ENCODE results near the gene WBP2NL.

Gene WBP2NL

DNA sequence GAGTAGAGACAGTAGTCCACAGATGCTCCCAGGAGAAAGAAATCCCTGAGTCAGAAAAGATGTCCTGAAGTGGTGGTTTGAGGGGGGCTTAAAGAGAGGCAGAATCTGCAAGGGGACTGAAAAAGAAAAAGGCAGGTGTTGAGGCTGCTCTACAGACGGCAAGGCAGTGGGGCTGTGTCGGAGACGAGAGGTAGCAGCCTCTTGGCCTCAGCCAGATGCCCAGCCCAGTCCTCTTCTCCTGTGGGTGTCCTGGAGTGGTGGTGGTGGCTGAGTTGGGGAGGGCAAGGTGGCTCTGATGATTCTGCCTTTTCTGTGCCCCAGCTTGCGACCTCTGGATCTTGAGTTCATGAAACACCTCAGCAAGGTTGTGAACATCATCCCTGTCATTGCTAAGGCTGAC, 9.3 kb upstream of the WBP2NL start:
- Histone ChIP-seq H3K27me3 (ENCODE audit: insufficient read depth, low read length) (no peaks in the 10 kb centered on the region), H2AFZ (ENCODE audit: low read depth, low read length) (no peak overlapping the region), H3K4me3 (ENCODE audit: low read length) (no peak overlapping the region), H3K36me3 (ENCODE audit: insufficient read depth, low read length) (peaks cover 76% of the 10 kb centered on the region), H3K9me3 (ENCODE audit: low read length) (no peaks in the 10 kb centered on the region), H3K4me1 (ENCODE audit: insufficient read depth, low read length) (no peaks in the 10 kb centered on the region)

DNA sequence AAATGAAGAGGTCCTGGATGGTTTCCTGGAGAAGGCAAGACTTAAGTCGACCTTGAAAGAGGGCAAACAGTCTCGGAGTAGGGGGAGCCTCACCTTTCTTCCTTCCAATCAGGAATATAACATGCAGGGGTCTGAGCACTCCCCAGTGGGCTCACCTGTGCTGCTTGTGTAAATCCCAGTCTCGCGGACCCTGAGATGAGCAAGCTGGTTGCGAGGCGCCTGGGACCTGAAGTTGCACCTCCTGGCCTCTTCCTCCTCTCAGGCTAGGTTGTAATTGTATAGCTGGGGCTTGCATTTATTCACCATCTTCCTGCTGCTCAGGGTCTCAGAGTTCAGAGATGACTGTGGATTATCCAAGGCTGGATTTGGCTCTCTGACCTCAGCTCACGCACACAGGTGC, 7.5 kb upstream of the WBP2NL start:
- no peaks in the 10 kb centered on the region for H3K27me3 ChIP-seq (ENCODE audit: insufficient read depth, low read length)
- H3K9me3 ChIP-seq (ENCODE audit: low read length) = no peaks in the 10 kb centered on the region
- peaks cover 84% of the 10 kb centered on the region for H3K36me3 ChIP-seq (ENCODE audit: insufficient read depth, low read length)
- no peaks in the 10 kb centered on the region for H3K4me1 ChIP-seq (ENCODE audit: insufficient read depth, low read length)
- no peak overlapping the region for H3K4me3 ChIP-seq (ENCODE audit: low read length)
- H2AFZ ChIP-seq (ENCODE audit: low read depth, low read length) = no peak overlapping the region

DNA sequence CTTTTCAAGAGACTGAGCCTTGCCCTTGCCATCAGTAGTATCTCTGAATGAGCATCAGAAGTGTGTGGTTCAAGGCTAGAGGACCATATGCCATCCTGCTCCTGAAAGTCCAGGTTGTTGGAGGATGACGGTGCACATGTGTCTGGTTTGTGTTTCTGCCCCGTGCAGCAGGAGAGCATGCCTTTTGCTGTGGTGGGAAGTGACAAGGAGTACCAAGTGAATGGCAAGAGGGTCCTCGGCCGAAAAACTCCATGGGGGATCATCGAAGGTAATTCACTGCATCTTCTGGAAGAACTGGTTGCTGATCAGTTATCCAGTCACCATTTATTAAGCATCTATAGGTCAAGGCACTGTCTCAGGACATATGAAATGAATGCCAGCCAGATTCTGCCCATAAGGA, 6.1 kb upstream of the WBP2NL start:
- Histone ChIP-seq H3K27me3 (ENCODE audit: insufficient read depth, low read length) (no peaks in the 10 kb centered on the region), H3K9me3 (ENCODE audit: low read length) (no peaks in the 10 kb centered on the region), H3K36me3 (ENCODE audit: insufficient read depth, low read length) (peaks cover 91% of the 10 kb centered on the region), H3K4me3 (ENCODE audit: low read length) (no peak overlapping the region), H2AFZ (ENCODE audit: low read depth, low read length) (no peak overlapping the region), H3K4me1 (ENCODE audit: insufficient read depth, low read length) (no peaks in the 10 kb centered on the region)

DNA sequence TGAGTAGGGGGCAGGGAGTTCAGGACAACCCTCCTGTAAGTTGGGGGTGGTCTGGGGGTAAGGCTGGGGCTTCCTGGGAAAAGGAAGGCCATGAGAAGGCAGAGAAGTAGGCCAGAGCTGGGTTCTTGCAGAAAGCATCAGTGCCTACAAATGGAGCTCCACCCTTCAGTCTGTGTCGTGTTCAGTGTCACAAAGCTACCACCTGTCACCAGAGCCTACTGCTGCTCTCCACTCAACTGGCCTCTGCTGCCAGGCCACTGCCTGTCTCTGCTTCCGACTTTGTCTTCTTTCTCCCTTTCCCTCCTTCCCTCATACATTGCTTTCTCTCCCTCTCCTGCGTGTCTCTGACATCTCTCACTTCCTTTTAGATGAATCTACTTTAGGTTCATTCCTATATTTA, 3.4 kb upstream of the WBP2NL start:
- no peak overlapping the region for H3K4me3 ChIP-seq (ENCODE audit: low read length)
- H3K9me3 ChIP-seq (ENCODE audit: low read length) = no peaks in the 10 kb centered on the region
- peaks cover 67% of the 10 kb centered on the region for H3K36me3 ChIP-seq (ENCODE audit: insufficient read depth, low read length)
- no peaks in the 10 kb centered on the region for H3K27me3 ChIP-seq (ENCODE audit: insufficient read depth, low read length)
- H2AFZ ChIP-seq (ENCODE audit: low read depth, low read length) = no peak overlapping the region
- no peaks in the 10 kb centered on the region for H3K4me1 ChIP-seq (ENCODE audit: insufficient read depth, low read length)

DNA sequence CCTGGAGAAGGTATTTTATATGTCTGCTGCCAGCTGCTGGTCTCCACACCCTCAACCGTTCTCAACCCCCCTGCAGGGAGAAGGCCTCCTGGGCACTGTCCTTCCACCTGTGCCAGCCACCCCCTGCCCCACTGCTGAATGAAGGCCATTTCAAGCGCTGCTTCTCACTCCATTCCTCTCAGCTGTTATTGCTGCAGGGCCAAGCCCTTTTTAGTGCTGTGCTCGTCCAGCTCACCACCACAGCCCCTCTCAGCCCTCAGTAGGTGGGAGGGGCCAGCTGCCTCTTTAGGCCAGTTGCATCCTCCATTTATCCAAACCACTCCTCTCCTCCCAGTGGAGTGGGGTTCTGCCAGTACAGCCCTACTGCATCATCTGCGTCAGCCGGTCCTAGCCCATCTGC, 1.8 kb upstream of the WBP2NL start:
- peaks cover 55% of the 10 kb centered on the region for H3K36me3 ChIP-seq (ENCODE audit: insufficient read depth, low read length)

DNA sequence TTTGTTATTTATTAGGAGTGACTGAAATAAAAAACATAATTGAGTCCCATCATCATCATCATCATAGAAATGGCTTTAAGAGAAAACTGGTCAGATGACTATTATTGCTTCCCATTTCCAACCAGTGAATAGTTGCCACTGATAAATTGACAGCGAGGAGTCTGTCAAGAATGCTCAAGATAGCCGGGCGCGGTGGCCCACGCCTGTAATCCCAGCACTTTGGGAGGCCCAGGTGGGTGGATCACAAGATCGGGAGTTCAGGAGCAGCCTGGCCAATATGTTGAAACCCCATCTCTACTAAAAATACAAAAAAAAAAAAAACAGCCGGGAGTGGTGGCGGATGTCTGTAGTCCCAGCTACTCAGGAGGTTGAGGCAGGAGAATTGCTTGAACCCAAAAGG, 1.9 kb downstream of the WBP2NL start:
- Histone ChIP-seq H3K4me1 (ENCODE audit: insufficient read depth, low read length) (peaks cover 9% of the 10 kb centered on the region), H3K27me3 (ENCODE audit: insufficient read depth, low read length) (no peaks in the 10 kb centered on the region)

More for the DNA sequence above, 1.8 kb upstream of the WBP2NL start:
- Histone ChIP-seq H2AFZ (ENCODE audit: low read depth, low read length) (no peak overlapping the region), H3K9me3 (ENCODE audit: low read length) (no peaks in the 10 kb centered on the region), H3K4me3 (ENCODE audit: low read length) (no peak overlapping the region), H3K4me1 (ENCODE audit: insufficient read depth, low read length) (peaks cover 9% of the 10 kb centered on the region), H3K27me3 (ENCODE audit: insufficient read depth, low read length) (no peaks in the 10 kb centered on the region)

DNA sequence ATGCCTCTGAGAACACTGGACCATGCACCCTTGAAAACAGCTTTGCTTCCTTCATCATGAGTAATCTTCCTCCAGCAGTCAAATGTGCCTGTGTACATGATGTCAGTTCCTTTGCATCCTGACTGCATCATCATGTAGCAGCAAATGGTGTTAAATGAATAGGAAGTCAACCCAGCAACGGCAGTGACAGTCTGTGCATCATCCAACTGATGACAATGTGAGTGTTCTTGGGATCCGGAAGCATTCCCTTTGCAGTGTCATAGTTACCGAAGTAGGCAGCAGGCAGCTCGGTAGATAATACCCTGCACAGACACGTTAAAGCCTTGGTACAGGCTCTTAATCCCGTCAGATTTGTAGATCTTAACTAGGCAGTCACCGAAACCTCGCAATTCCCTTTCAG, 2.5 kb downstream of the WBP2NL start:
- Histone ChIP-seq H2AFZ (ENCODE audit: low read depth, low read length) (no peak overlapping the region), H3K4me1 (ENCODE audit: insufficient read depth, low read length) (peaks cover 9% of the 10 kb centered on the region), H3K36me3 (ENCODE audit: insufficient read depth, low read length) (peaks cover 15% of the 10 kb centered on the region), H3K9me3 (ENCODE audit: low read length) (no peaks in the 10 kb centered on the region), H3K4me3 (ENCODE audit: low read length) (no peak overlapping the region), H3K27me3 (ENCODE audit: insufficient read depth, low read length) (no peaks in the 10 kb centered on the region)

More for the DNA sequence above, 1.9 kb downstream of the WBP2NL start:
- H3K9me3 ChIP-seq (ENCODE audit: low read length) = no peaks in the 10 kb centered on the region
- no peak overlapping the region for H3K4me3 ChIP-seq (ENCODE audit: low read length)
- no peak overlapping the region for H2AFZ ChIP-seq (ENCODE audit: low read depth, low read length)
- peaks cover 22% of the 10 kb centered on the region for H3K36me3 ChIP-seq (ENCODE audit: insufficient read depth, low read length)

DNA sequence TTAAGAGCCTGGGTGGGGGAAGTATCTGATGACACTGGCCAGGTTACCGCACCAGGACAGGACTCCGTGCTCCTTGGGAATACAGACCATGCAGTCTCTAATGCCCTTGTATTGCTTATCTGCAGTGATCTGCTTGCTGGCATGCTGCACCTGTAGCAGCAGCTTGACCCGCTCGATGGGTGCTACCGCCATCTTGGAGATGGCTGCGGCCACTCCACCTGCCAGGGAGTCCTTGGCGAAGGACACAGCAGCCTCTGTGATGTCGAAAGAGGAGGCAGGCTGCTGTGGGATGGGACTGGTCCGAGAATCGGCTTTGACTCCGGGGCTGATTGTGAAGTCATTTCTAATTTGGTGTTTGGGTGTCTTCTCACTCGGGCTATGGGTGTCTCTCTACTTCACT, 3.1 kb downstream of the WBP2NL start:
- H3K4me3 ChIP-seq (ENCODE audit: low read length) = no peak overlapping the region
- H3K4me1 ChIP-seq (ENCODE audit: insufficient read depth, low read length) = peaks cover 9% of the 10 kb centered on the region
- peaks cover 10% of the 10 kb centered on the region for H3K36me3 ChIP-seq (ENCODE audit: insufficient read depth, low read length)
- H3K9me3 ChIP-seq (ENCODE audit: low read length) = no peaks in the 10 kb centered on the region
- no peaks in the 10 kb centered on the region for H3K27me3 ChIP-seq (ENCODE audit: insufficient read depth, low read length)
- H2AFZ ChIP-seq (ENCODE audit: low read depth, low read length) = no peak overlapping the region

DNA sequence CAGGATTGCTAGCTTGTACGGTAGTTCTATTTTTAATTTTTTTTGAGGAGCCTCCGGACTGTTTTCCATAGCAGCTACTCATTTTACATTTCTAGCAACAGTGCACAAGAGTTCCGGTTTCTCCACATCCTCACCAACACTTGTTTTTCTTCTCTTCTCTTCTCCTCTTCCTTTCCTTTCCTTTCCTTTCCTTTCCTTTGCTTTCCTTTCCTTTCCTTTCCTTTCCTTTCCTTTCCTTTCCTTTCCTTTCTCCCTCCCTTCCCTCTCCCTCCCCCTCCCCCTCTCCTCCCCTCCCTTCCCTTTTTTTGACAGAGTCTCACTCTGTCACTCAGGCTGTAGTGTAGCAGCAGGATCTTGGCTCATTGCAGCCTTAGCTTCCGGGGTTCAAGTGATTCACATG, 9.3 kb downstream of the WBP2NL start:
- H3K27me3 ChIP-seq (ENCODE audit: insufficient read depth, low read length) = no peaks in the 10 kb centered on the region
- no peaks in the 10 kb centered on the region for H3K4me1 ChIP-seq (ENCODE audit: insufficient read depth, low read length)
- H3K4me3 ChIP-seq (ENCODE audit: low read length) = no peak overlapping the region
- no peak overlapping the region for H2AFZ ChIP-seq (ENCODE audit: low read depth, low read length)
- no peaks in the 10 kb centered on the region for H3K36me3 ChIP-seq (ENCODE audit: insufficient read depth, low read length)
- no peaks in the 10 kb centered on the region for H3K9me3 ChIP-seq (ENCODE audit: low read length)

DNA sequence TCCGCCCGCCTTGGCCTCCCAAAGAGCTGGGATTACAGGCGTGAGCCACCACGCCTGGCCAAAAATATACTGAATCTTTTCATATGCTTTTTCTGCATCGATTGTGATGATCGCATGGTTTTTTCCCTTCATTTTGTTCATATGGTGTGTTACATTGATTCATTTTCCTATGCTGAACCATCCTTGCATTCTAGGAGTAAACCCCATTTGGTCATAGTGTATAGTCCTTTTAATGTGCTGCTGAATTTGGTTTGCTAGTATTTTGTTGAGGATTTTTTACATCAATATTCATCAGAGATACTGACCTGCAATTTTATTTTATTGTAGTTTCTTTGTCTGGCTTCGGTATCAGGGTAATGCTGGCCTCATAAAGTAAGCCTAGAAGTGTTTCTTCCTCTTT, 12.2 kb downstream of the WBP2NL start:
- H3K4me1 ChIP-seq (ENCODE audit: insufficient read depth, low read length) = no peaks in the 10 kb centered on the region
- H2AFZ ChIP-seq (ENCODE audit: low read depth, low read length) = no peak overlapping the region
- H3K36me3 ChIP-seq (ENCODE audit: insufficient read depth, low read length) = no peaks in the 10 kb centered on the region
- H3K27me3 ChIP-seq (ENCODE audit: insufficient read depth, low read length) = no peaks in the 10 kb centered on the region
- H3K4me3 ChIP-seq (ENCODE audit: low read length) = no peak overlapping the region
- no peaks in the 10 kb centered on the region for H3K9me3 ChIP-seq (ENCODE audit: low read length)

DNA sequence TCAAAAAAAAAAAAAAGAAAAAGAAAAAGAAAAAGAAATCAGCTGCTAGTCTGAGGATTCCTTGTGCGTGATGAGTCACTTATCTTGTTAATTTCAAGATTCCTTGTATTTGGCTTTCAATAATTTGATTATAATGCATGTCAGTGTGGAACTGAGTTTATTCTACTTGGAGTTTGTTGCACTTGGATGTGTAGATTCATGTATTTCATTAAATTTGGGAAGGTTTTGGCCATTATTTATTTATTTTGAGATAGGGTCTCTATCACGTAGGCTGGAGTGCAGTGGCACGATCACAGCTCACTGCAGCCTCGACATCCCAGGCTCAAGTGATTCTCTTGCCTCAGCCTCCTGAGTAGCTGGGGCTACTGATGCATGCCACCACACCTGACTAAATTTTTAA, 14.8 kb downstream of the WBP2NL start:
- Histone ChIP-seq H3K4me1 (ENCODE audit: insufficient read depth, low read length) (no peaks in the 10 kb centered on the region), H3K27me3 (ENCODE audit: insufficient read depth, low read length) (peaks cover 2% of the 10 kb centered on the region), H3K36me3 (ENCODE audit: insufficient read depth, low read length) (no peaks in the 10 kb centered on the region), H2AFZ (ENCODE audit: low read depth, low read length) (no peak overlapping the region), H3K9me3 (ENCODE audit: low read length) (no peaks in the 10 kb centered on the region), H3K4me3 (ENCODE audit: low read length) (no peak overlapping the region)

DNA sequence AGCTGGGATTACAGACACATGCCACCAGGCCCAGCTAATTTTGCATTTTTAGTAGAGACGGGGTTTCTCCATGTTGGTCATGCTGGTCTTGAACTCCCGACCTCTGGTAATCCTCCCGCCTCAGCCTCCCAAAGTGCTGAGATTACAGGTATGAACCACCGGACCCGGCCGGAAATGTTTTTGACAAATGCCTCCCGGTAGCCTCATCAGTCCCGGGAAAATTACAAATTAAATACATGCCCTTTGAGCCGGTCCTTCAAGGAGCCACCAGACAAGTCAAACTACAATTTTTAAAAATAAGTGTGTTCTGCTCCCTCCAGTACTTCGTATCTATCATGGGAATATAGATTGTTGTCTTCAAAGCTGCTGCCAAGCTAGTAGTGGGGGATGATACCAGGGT, 17.5 kb downstream of the WBP2NL start:
- Histone ChIP-seq H3K27me3 (ENCODE audit: insufficient read depth, low read length) (peaks cover 2% of the 10 kb centered on the region), H3K4me1 (ENCODE audit: insufficient read depth, low read length) (no peaks in the 10 kb centered on the region), H3K4me3 (ENCODE audit: low read length) (no peak overlapping the region), H3K9me3 (ENCODE audit: low read length) (no peaks in the 10 kb centered on the region), H3K36me3 (ENCODE audit: insufficient read depth, low read length) (no peaks in the 10 kb centered on the region), H2AFZ (ENCODE audit: low read depth, low read length) (no peak overlapping the region)

DNA sequence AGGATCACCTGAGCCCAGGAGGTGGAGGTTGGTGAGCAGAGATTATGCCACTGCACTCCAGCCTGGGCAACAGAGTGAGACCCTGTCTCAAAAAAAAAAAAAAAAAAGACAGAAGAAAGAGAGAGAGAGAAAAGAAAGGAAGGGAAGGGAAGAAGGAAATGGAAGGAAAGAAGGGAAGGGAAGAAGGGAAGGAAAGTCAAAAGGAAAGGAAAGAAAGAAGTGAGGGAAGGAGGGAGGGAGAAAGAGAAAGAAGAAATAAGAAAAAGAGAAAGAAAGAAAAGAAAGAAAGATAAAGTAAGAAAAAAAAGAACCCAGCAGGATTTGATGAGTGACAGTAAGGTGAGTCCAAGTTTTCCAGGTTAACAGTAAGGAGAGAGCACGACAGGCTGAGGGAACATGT, 19.6 kb downstream of the WBP2NL start:
- Histone ChIP-seq H3K4me3 (ENCODE audit: low read length) (no peak overlapping the region), H3K36me3 (ENCODE audit: insufficient read depth, low read length) (no peaks in the 10 kb centered on the region), H3K27me3 (ENCODE audit: insufficient read depth, low read length) (peaks cover 2% of the 10 kb centered on the region), H3K4me1 (ENCODE audit: insufficient read depth, low read length) (no peaks in the 10 kb centered on the region), H2AFZ (ENCODE audit: low read depth, low read length) (no peak overlapping the region), H3K9me3 (ENCODE audit: low read length) (no peaks in the 10 kb centered on the region)

DNA sequence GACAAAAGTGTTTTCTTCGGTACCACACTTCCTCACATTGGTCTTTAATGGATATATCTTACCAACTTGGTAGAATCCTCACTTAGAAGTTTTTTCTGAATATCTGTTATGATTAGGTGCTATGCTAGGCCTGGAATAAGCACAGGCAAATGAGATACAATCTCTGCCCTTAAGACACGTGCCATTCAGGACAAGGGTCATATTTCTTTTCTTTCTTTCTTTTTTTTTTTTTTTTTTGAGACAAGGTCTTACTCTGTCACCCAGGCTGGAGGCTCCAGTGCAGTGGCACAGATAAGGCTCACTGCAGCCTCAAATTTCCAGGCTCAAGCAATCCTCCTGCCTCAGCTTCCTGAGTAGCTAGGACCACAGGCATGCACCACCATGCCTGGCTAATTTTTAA, 23.0 kb downstream of the WBP2NL start:
- H2AFZ ChIP-seq (ENCODE audit: low read depth, low read length) = no peak overlapping the region
- no peaks in the 10 kb centered on the region for H3K9me3 ChIP-seq (ENCODE audit: low read length)
- H3K27me3 ChIP-seq (ENCODE audit: insufficient read depth, low read length) = peaks cover 2% of the 10 kb centered on the region
- H3K36me3 ChIP-seq (ENCODE audit: insufficient read depth, low read length) = no peaks in the 10 kb centered on the region
- H3K4me3 ChIP-seq (ENCODE audit: low read length) = no peak overlapping the region
- no peaks in the 10 kb centered on the region for H3K4me1 ChIP-seq (ENCODE audit: insufficient read depth, low read length)

Data from neuron (in vitro differentiated cells).